Left lung (tissue), 10 donors: Measurements from ENCODE around the gene TMEM130. TPM values are rescaled to one million over a fixed set of nuclear protein-coding genes. Genes with fewer than 3 reads are reported as not detected.
"Not testable (repeated sequence)": the region's sequence is repeated elsewhere in the genome, so short reads cannot be mapped to it uniquely, and the experiment has no call there.

Experiments used
- ATAC-seq: fragments of 200-7000 bp; cut with Tn5 transposase; one replicate; pipeline ENCODE4 v1.9.1; 2020; ENCODE audit warnings: moderate library complexity
- DNase-seq, 4 donors: peaks; one replicate each; pipeline ENCODE4 v3.0.0-alpha.2; 2013 to 2020
- H3K27ac ChIP-seq, 2 donors: fragments of 200-600 bp; sonication (generic) in 1 of 2; one replicate each; pipeline versions ENCODE4 v1.5.0 to v1.8.0; 2020 to 2021
- H3K27me3 ChIP-seq, 2 donors: fragments of 200-600 bp; sonication (generic) in 1 of 2; one replicate each; pipeline versions ENCODE4 v1.5.0 to v1.8.0; 2020 to 2021
- H3K36me3 ChIP-seq, 2 donors: fragments of 200-600 bp; sonication (generic) in 1 of 2; one replicate each; pipeline versions ENCODE4 v1.5.0 to v1.8.0; 2020 to 2021
- H3K4me1 ChIP-seq, 2 donors: fragments of 200-600 bp; one replicate each; pipeline ENCODE4 v1.8.0; 2021
- H3K4me3 ChIP-seq, 2 donors: fragments of 200-600 bp; sonication (generic) in 1 of 2; one replicate each; pipeline versions ENCODE4 v1.5.0 to v1.8.0; 2020 to 2021; ENCODE audit warnings: mild to moderate bottlenecking in 1 of 2
- H3K9me3 ChIP-seq, 2 donors: fragments of 200-600 bp; sonication (generic) in 1 of 2; one replicate each; pipeline versions ENCODE4 v1.5.0 to v1.8.0; 2020 to 2021
- CTCF ChIP-seq, 2 donors: fragments of 200-600 bp; sonication (generic) in 1 of 2; IDR thresholded peaks; one replicate each; pipeline versions ENCODE4 v1.5.0 to v1.8.0; 2021; ENCODE audit warnings: antibody characterized with exemption in 2 of 2
- intact Hi-C, 2 donors: fragments of 100-400 bp; cut with DNase I; formaldehyde crosslinking; loops; one replicate each; pipeline versions ENCODE4 v1.11.2 to v1.14.2; 2022
- polyA plus RNA-seq, 6 donors: library from polyadenylated mRNA; unstranded; fragments of 120-200 nt; gene quantifications; one replicate each; pipeline ENCODE4 v1.2.1, GENCODE V29; 2013; ENCODE audit not compliant: insufficient read length in 6 of 6
- total RNA-seq, 2 donors: library from RNA; stranded (reverse); fragmentation: NEBNext Ultra II Directional; extraction: Animal tissue kit (Norgen Biotek cat#: 25700); gene quantifications; one replicate each; pipeline ENCODE4 v1.2.1, GENCODE V29; 2021
- donor health status: DM: no; HTN: yes; CAD: no.
- donor health status: DM: no; HTN: no; CAD: no.

Gene TMEM130
- total and polyA plus RNA-seq, 8 donors, result 0.17 to 1.5 (median 0.32) TPM

GRCh38 chr7:98878365-98879197 lies 8.8 kb upstream of the TMEM130 start, which contains the start of gene TRRAP:
TRRAP (plus strand) TSS chr7:98878532; CDS start chr7:98881151, 2,619 bp downstream.
- peak; percentile 69 to 93 (median 77) for DNase-seq
- TF ChIP-seq CTCF (IDR thresholded peaks at IDR 0.05), result peak; percentile 92 to 93
- intact Hi-C loops, result no loop called here

GRCh38 chr7:98877692-98878364 lies 8.0 kb upstream of the TMEM130 start:
- intact Hi-C loops, result no loop called here
- no peaks in the 10 kb centered on the region for H3K9me3 ChIP-seq
- ATAC-seq (no peak), DNase-seq (no peak)
- H3K27ac ChIP-seq, result peak overlapping the region; percentile 87 to 91
- TF ChIP-seq CTCF (IDR thresholded peaks at IDR 0.05), result no peak
- peaks cover 6 to 25% of the 10 kb centered on the region in 2 donors for H3K4me1 ChIP-seq
- H3K4me3 ChIP-seq, result peak overlapping the region; percentile 97
- no peaks in the 10 kb centered on the region for H3K27me3 ChIP-seq
- H3K36me3 ChIP-seq, result peaks cover 0 to 20% of the 10 kb centered on the region in 2 donors

More at GRCh38 chr7:98878365-98879197, 8.8 kb upstream of the TMEM130 start, which contains the start of gene TRRAP:
- Histone ChIP-seq H3K9me3 (no peaks in the 10 kb centered on the region), H3K4me1 (peaks cover 6 to 25% of the 10 kb centered on the region in 2 donors), H3K27me3 (no peaks in the 10 kb centered on the region), H3K27ac (peak within 1 kb of the TSS; percentile 87 to 91), H3K36me3 (peaks cover 0 to 28% of the 10 kb centered on the region in 2 donors), H3K4me3 (peak within 1 kb of the TSS; percentile 97)
- ATAC-seq, result peak; percentile 89

GRCh38 chr7:98877146-98877545 lies 7.3 kb upstream of the TMEM130 start:
- intact Hi-C loops, result no loop called here
- ATAC-seq (no peak), DNase-seq (no peak)
- peaks cover 0 to 13% of the 10 kb centered on the region in 2 donors for H3K36me3 ChIP-seq
- no peaks in the 10 kb centered on the region for H3K9me3 ChIP-seq
- TF ChIP-seq CTCF (IDR thresholded peaks at IDR 0.05), result no peak
- H3K4me1 ChIP-seq, result peaks cover 6 to 25% of the 10 kb centered on the region in 2 donors
- peaks cover 0 to 1% of the 10 kb centered on the region in 2 donors for H3K27me3 ChIP-seq
- no peak overlapping the region for H3K27ac ChIP-seq
- H3K4me3 ChIP-seq, result no peak overlapping the region

GRCh38 chr7:98875501-98875900 lies 5.7 kb upstream of the TMEM130 start:
- DNase-seq (no peak), ATAC-seq (no peak)
- Histone ChIP-seq H3K4me3 (no peak overlapping the region), H3K27me3 (peaks cover 11 to 17% of the 10 kb centered on the region in 2 donors), H3K9me3 (no peaks in the 10 kb centered on the region), H3K36me3 (no peaks in the 10 kb centered on the region), H3K4me1 (peaks cover 6 to 26% of the 10 kb centered on the region in 2 donors), H3K27ac (no peak overlapping the region)
- intact Hi-C loops, result no loop called here
- no peak for TF ChIP-seq CTCF (IDR thresholded peaks at IDR 0.05)

GRCh38 chr7:98874942-98875341 lies 5.1 kb upstream of the TMEM130 start:
- intact Hi-C loops, result no loop called here
- ATAC-seq (no peak), DNase-seq (no peak)
- Histone ChIP-seq H3K27me3 (peaks cover 17 to 23% of the 10 kb centered on the region in 2 donors), H3K4me1 (peaks cover 5 to 25% of the 10 kb centered on the region in 2 donors), H3K4me3 (no peak overlapping the region), H3K9me3 (no peaks in the 10 kb centered on the region), H3K27ac (no peak overlapping the region), H3K36me3 (no peaks in the 10 kb centered on the region)
- no peak for TF ChIP-seq CTCF (IDR thresholded peaks at IDR 0.05)

- intact Hi-C loops, result not testable (repeated sequence)
- DNase-seq, result peak in 1 of 4 donors; percentile 10
Measured at GRCh38 chr7:98873610-98874009, 3.8 kb upstream of the TMEM130 start.

More at GRCh38 chr7:98873610-98874009, 3.8 kb upstream of the TMEM130 start:
- ATAC-seq, H3K27ac ChIP-seq, H3K4me3 ChIP-seq, H3K36me3 ChIP-seq, H3K9me3 ChIP-seq: not testable (repeated sequence)
- peaks cover 26 to 36% of the 10 kb centered on the region in 2 donors for H3K27me3 ChIP-seq
- H3K4me1 ChIP-seq, result peaks cover 0 to 30% of the 10 kb centered on the region in 2 donors
